ENCODE measurements around the gene LTBP3.

The LTBP3 gene

DNA sequence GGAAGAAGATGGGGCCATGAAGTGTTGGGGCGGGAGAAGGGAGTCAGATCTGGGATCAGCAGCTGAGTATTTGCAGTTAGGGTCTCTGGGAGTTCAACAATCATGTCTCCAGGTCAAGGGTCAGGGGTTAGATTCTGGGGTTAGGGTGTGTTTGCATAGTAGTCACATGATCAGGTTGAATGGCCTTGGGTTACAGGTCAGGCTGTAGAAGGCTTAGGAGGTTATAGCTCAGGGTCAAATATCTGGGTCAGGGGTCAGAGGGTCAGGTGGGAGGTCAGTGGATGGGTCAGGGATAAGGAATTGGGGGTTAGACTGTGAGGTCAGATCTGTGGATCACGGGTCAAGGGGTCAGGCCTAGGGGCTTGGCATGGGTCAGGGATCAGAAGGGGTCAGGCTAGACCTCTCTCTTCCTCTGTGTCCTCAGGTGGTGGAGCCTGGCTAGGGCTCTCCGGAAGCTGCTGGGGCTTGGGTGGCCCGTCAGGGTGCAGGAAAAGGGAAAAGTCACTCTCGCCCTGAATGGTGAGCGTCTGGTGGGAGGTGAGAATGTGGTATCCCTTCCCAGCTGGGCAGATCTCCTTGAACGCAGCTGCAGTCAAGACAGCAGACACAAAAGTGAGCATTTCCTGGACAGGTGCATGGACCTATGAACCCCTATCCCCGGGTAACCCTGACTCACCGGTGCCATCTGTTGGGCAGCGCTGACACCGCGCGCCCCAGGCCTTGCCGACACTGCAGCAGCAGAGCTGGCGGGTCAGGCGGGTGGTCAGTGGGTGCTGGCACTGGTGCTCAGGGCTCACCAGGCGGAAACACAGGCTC lies 6.4 kb downstream of the LTBP3 start:
- peak; percentile 37 for DNase-seq (ENCODE audit: low read depth)
- no peak overlapping the region for H3K4me3 ChIP-seq (ENCODE audit: low read depth, low read length)
- TF ChIP-seq, protein P1, sequence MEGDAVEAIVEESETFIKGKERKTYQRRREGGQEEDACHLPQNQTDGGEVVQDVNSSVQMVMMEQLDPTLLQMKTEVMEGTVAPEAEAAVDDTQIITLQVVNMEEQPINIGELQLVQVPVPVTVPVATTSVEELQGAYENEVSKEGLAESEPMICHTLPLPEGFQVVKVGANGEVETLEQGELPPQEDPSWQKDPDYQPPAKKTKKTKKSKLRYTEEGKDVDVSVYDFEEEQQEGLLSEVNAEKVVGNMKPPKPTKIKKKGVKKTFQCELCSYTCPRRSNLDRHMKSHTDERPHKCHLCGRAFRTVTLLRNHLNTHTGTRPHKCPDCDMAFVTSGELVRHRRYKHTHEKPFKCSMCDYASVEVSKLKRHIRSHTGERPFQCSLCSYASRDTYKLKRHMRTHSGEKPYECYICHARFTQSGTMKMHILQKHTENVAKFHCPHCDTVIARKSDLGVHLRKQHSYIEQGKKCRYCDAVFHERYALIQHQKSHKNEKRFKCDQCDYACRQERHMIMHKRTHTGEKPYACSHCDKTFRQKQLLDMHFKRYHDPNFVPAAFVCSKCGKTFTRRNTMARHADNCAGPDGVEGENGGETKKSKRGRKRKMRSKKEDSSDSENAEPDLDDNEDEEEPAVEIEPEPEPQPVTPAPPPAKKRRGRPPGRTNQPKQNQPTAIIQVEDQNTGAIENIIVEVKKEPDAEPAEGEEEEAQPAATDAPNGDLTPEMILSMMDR (IDR thresholded peaks at IDR 0.05; ENCODE audit: low read depth, low read length, missing control alignments) = peak; percentile 75

DNA sequence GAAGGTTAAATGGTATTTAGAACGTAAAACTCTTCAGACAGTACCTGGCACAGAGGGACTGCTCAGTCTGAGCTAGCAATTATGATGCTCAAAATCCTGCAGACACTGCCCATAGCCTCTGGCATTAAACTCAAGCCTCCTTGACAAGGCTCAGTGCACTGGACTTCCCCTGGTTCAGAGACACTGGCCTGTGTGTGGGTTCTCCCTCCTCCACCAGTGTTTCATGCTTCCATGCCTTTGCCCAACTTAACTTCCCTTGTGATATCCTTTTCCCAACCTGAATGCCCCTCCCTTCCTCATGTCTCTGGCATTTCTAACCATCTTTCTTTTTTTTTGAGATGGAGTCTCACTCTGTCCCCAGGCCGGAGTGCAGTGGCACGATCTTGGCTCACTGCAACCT lies 9.1 kb downstream of the LTBP3 start:
- TF ChIP-seq, protein P1 (IDR thresholded peaks at IDR 0.05; ENCODE audit: low read depth, low read length, missing control alignments) = no peak
- DNase-seq (ENCODE audit: low read depth) = no peak
- no peak overlapping the region for H3K4me3 ChIP-seq (ENCODE audit: low read depth, low read length)

DNA sequence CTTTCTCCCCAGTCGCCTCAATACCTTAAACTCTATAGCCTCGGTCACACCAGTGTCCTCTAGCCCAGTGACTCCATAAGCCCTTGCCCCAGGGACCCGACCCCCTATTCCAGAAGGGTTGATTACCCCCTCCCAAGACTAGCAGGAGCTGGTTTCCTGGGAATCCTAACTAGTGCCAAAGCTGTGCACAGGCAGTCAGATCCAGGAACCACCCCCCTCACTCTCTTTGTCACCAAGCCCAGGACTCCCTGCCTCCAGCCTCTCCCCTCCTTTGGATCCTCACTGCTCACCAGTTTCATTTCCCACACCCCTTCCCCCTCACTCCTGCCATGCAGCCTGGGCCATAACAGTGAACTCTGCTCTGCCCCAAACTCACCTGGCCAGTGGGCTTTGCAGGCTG lies 9.8 kb downstream of the LTBP3 start:
- TF ChIP-seq, protein P1 (IDR thresholded peaks at IDR 0.05; ENCODE audit: low read depth, low read length, missing control alignments) = no peak
- DNase-seq (ENCODE audit: low read depth) = no peak
- no peak overlapping the region for H3K4me3 ChIP-seq (ENCODE audit: low read depth, low read length)

DNA sequence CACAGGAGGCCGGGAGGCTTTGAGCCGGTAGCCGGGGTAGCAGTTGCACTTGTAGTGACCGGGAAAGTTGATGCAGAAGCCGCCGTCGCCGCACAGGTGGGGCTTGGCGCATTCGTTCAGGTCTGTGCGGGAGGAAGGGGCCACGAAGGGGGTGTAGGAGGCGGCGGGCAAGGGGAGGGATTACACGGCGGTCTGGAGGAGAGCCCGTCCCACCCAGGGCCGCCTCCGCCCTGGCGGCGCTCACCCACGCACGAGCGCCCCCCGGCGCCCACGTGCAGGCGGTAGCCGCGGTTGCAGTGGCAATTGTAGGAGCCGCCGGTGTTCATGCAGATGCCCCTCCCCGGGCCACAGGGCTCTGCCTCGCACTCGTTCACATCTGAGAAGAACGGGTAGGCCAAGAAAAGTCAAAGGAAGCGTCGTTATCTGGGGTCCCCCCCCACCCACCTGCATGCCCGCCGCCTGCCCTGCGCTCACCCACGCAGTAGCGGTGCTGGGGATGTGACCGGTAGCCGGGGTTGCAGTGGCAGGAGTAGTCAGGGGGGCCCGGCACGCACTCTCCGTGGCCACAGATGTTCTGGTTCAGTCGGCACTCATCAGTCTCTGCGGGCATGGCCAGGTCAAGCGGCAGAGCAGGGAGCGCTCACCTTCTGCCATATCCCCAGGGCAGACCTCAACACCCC lies 10.6 kb downstream of the LTBP3 start:
- TF ChIP-seq, protein P1 (IDR thresholded peaks at IDR 0.05; ENCODE audit: low read depth, low read length, missing control alignments) = no peak
- H3K4me3 ChIP-seq (ENCODE audit: low read depth, low read length) = no peak overlapping the region

DNA sequence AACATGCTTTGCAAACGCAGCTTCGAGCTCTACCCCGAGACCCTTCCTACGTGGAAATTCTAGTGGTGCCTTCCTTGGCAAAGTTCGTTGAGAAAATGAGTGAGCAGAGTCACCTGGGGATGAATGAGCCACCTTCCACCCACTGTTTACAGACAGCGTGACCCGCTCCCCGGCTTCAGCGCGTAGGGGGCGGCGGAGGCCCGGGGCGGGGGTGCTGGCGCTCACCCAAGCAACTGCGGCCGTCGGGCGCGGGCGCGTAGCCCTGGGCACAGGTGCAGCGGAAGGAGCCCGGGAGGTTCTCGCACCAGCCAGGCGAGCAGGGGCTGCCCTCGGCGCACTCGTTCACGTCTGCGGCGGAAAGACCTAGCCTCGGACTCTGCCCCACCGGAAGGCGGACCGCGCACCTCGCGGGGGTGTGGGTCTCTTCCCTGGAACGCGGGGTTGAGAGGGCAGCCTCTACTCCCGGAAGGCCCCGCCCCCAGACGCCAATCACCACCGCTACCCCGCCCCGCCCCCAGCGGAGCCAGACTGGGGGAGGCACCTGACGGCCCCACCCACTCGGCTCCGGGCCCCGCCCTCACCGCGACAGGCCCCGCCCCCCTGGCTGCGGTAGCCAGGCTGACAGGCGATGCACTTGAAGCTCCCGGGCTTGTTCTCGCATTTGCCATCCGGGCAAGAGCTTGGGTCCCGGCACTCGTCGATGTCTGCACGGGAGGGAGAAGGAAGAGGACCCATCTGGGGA lies 11.8 kb downstream of the LTBP3 start:
- TF ChIP-seq, protein P1 (IDR thresholded peaks at IDR 0.05; ENCODE audit: low read depth, low read length, missing control alignments) = no peak
- H3K4me3 ChIP-seq (ENCODE audit: low read depth, low read length) = peak overlapping the region; percentile 48
- peak; percentile 52 for DNase-seq (ENCODE audit: low read depth)

More for the DNA sequence above, 10.6 kb downstream of the LTBP3 start:
- DNase-seq (ENCODE audit: low read depth) = no peak

DNA sequence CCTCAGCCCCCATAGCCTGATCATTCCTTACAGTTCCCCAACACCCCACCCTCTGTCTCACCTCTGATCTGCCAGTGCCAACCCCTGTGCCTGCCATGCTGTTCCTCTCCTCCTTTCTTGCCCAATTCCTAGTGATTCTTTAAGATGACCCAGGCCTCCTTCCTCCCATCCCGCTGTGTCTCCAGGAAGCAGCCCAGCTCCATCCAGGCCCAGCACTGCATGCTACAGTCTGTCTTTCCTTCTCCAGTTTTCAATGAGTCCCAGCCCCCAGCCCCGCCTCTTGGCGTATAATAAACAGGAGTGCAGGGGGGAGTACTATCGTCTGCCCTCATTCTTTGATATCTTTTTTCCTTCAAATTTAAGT lies 12.3 kb downstream of the LTBP3 start:
- TF ChIP-seq, protein P1 (IDR thresholded peaks at IDR 0.05; ENCODE audit: low read depth, low read length, missing control alignments) = no peak
- no peak for DNase-seq (ENCODE audit: low read depth)
- peak overlapping the region; percentile 48; the same call in 1 of the 2 replicates for H3K4me3 ChIP-seq (ENCODE audit: low read depth, low read length)
